ENCODE measurements around the gene ASB3.
"Not testable (repeated sequence)": the region's sequence is repeated elsewhere in the genome, so short reads cannot be mapped to it uniquely, and the experiment has no call there.

The ASB3 gene, protein sequence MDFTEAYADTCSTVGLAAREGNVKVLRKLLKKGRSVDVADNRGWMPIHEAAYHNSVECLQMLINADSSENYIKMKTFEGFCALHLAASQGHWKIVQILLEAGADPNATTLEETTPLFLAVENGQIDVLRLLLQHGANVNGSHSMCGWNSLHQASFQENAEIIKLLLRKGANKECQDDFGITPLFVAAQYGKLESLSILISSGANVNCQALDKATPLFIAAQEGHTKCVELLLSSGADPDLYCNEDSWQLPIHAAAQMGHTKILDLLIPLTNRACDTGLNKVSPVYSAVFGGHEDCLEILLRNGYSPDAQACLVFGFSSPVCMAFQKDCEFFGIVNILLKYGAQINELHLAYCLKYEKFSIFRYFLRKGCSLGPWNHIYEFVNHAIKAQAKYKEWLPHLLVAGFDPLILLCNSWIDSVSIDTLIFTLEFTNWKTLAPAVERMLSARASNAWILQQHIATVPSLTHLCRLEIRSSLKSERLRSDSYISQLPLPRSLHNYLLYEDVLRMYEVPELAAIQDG

DNA sequence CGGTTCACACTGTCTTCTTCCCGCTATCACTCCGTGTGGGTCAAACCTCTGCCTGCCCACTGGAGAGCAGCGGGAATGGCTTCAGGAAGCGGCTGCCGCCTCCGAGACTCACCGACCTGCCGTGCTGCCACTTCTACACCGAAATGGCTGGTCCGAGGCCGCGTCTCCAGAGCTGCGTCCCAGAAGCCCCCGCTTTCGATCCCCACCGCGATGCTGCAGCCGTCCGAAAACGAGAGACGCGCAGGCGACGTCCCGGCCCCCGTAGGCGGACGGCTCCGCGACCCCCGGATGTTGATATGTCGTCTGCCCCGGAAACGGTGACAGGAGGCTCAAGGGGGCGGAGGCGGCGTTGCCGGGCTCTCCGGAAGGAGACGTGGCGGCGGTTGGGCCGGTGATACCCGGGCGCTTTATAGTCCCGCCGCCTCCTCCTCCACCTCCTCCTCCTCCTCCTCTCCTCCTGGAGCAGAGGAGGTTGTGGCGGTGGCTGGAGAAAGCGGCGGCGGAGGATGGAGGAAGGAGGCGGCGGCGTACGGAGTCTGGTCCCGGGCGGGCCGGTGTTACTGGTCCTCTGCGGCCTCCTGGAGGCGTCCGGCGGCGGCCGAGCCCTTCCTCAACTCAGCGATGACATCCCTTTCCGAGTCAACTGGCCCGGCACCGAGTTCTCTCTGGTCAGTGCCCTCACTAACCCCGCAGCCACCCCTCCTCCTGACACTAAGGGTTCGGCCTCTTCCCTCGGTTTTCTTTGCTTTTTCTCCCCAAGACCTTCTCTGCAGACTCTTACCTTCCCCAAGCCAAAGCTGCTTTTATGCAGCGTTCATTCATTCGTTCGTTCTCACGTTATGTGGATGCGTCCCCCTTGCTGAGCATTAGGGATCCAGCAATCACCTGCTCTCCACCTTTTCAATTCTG is at the start of gene ASB3, which contains the start of gene ERLEC1:
TSS of gene ASB3 (minus strand) at position 249 of the 909 bp plus-strand sequence. CDS start 21,381 bp downstream, outside the sequence.
TSS of gene ERLEC1 (plus strand) at position 340 of the 909 bp plus-strand sequence. CDS start at position 507, 167 bp downstream.
- DNase-seq (ENCODE audit: low spot score) = peak; percentile 81

DNA sequence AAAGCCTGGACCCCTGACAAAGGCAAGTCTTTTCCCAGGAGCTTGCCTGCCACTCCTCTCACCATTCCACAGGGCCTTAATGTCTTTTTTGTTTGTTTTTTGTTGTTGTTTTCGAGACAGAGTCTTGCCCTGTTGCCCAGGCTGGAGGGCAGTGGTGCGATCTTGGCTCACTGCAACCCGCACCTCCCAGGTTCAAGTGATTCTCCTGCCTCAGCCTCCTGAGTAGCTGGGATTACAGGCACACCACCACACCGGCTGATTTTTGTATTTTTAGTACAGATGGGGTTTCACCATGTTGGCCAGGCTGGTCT is 43.2 kb upstream of the ASB3 start:
- not testable (repeated sequence) for DNase-seq (ENCODE audit: low spot score)

DNA sequence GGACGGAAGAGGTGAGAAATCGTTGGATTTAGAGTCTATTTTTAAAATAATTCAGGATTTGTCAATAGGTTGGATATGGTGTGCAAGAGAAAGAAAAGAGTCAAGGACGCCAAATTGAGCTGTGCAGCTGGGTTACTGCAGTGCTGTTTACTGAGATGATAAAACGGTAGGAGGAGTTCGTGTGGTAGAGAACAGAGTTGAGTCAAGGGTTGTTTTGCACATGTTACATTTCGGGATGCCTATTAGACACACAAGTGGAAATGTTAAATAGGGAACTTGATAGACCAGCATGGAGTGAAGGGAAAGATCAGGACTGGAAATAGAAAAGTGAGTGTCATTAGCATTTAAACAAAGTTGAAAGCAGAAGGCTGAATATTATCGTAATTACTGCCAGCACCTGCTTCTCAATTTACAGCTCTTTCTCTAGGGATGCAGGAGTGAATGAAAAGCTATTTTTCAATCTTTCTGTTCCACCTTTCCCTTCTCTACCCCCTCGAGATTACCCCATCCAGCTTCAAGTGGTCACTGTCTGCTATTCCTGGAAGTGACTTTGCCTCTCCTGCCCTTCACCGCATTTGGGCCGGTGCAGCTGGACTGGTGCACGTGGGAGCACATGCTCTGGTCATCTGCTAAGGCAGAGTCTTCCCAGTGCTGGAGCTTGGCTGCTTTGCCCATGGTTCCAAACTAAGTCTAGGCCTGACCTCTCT is 42.7 kb upstream of the ASB3 start:
- no peak for DNase-seq (ENCODE audit: low spot score)

DNA sequence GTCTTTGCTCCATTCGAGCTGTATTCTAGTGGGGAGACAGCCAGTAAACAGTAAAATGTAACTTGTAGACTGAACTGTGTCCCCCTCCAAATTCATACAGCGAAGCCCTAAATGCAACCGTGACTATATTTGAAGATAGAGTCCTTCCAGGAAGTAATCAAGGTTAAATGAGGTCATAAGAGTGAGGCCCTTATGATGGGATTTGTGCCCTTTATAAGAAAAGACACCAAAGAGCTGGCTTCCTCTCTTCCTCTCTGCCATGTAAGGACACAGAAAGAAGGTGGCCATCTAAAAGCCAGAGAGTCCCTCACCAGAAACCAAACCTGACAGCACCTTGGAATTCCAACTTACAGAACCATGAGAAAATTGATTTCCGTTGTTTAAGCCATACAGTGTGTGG is 41.6 kb upstream of the ASB3 start:
- DNase-seq (ENCODE audit: low spot score) = no peak

DNA sequence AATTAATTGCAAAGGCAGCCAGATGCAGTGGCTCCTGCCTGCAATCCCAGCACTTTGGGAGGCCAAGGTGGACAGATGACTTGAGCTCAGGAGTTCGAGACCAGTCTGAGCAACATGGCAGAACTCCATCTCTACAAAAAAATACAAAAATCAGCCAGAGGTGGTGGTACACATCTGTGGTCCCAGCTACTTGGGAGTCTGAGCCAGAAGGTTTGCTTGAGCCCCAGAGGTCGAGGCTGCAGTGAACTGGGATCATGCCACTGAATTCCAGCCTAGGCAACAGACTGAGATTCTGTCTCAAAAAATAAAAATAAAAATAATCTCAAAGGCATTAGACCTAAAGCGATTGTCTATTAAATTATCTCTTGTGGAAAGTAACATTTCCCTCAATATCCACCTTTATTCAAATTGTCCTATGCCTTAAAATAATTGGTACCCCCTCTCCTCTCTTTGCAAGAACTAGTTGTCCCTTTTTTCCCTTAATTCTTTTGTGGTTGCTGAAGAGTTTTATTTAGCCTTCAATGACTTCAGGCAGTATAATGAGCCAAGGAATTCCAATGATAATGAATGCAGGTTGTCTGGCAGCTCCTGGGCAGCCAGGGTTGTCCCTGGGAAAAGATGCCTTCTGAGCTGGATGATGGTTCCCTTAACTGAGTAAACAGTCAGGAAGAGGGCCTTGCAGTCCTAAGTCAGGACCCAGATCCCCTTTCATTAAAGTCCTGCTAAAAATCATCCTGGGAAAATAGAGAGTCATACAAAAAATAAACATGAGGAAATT is 40.8 kb upstream of the ASB3 start:
- DNase-seq (ENCODE audit: low spot score) = no peak

DNA sequence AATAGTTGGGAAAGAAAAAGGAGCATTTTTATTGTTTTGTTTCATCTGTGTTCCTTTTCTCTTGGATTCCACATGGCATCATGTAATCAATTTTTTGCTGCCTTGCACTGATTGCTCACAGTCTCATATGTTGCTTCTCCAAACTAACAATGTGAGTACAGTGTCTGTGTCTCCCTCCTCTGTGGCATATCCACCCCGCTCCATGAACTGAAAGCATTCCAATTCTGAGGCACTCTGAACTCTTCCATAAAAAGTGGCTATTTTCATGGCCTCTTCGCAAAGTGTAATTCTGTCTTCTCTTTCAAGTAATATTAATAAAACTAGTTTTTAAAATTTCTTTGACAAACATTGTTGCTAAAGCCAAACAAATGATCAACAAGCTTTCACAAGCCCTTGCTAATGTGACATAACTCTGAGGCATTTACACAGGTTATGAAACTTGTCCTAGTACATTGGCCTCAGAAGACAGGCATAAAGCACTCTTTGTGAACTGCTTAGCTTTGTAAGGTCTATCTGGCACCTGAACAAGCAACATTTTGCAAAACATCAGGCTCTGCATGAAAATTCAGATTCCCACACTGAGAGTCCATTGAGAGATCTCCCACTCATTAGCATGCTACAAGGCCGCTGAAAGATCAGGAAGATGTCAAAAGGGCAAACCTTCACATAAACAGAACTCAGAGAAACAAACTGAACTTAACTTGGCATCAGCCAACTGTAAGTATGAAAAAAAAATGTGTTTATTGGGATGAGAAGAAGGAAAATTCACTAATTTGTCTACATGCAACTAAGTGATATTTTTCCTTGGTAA is 40.0 kb upstream of the ASB3 start:
- DNase-seq (ENCODE audit: low spot score) = no peak

DNA sequence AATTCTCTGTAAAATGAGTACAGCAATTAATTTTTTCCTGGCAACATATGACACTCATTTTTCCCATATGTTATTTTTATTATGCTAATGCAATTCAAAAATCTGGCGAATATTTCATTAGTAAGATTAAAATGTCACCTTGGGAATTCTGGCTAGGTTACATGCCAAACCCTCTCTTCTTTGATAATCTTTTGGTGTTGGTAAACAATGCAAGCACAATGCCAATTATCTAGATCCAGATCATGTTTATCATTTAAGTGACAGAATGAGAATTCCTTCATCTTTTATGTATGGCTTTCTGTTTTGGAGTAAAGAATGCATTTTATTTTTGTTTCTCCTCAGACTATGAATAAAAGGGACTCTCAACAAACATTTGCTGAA is 39.3 kb upstream of the ASB3 start:
- DNase-seq (ENCODE audit: low spot score) = no peak

DNA sequence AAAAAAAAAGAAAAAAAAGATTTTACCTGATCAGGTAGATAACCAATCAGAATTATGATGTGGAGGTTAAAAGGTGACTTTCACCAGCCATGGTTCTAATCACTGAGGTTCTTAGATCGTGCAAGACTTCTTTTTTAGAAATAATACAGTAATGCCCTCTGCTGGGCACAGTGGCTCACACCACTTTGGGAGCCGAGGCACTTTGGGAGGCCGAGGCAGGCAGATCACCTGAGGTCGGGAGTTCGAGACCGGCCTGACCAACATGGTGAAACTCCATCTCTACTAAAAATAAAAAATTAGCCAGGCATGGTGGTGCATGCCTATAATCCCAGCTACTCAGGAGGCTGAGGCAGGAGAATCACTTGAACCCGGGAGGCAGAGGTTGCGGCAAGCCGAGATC is 36.9 kb upstream of the ASB3 start:
- not testable (repeated sequence) for DNase-seq (ENCODE audit: low spot score)

DNA sequence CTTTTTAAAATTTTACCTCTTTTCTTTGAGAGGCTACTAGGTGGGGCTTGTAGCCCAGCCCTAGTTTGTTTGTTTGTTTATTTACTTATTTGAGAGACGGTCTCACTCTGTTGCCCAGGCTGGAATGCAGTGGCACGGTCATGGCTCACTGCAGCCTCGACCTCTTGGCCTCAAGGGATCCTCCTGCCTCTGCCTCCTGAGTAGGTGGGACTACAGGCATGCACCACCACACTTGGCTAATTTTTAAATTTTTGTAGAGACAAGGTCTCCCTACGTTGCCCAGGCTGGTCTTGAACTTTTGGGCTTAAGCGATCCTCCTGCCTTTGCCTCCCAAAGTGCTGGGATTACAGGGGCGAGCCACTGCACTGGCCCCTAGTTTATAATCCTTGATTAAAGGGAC is 35.1 kb upstream of the ASB3 start:
- DNase-seq (ENCODE audit: low spot score) = no peak

DNA sequence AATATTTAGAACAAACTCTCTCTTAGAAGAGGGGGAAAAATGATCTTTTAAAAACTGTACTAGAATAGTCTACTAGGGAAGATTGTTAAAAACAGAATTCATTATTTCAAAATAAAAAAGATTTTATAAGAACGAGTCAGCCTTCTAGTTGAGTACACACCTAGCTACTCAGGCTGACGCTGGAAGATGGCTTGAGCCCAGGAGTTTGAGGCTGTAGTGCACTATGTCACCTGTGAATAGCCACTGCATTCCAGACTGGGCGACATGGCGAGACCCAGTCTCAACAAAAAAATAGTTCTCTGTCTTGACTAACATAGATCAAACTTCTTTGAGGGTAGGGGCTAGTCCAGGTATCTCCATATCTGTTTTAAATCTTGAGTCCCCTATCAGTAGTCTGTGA is 34.0 kb upstream of the ASB3 start:
- no peak for DNase-seq (ENCODE audit: low spot score)

DNA sequence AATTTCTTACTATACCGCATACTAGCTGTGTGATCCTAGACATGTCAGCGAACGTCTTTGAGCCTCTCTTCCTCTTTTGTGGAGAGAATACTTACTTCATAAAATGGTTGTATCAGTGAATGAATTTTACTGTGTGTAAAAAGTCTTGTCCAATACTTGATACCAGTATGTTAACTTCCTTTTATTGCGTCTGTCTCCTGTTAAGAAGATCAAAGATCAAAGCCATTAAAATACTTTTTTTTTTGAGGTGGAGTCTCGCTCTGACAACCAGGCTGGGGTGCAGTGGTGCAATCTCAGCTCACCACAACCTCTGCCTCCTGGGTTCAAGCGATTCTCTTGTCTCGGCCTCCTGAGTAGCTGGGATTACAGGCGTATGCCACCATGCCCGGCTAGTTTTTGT is 33.3 kb upstream of the ASB3 start:
- DNase-seq (ENCODE audit: low spot score) = no peak

DNA sequence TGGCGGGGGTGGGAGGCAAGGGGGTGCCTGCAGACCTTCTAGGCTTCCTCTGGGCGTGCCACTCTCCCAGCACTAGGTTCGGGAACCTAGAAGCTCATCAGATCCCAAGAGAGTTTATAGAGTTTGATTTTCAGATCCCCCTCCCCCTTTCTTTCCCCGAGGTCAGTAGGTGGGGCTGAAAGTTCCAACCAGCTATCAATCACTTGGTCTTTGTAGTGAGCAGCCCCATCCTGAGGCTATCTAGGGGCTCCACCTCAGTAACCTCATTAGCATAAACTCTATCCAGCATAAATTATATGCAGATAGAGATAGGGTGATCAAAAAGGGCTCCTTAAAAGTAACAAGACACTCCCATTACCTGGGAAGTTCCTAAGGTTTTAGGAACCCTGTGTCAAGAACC is 32.9 kb upstream of the ASB3 start:
- DNase-seq (ENCODE audit: low spot score) = no peak

DNA sequence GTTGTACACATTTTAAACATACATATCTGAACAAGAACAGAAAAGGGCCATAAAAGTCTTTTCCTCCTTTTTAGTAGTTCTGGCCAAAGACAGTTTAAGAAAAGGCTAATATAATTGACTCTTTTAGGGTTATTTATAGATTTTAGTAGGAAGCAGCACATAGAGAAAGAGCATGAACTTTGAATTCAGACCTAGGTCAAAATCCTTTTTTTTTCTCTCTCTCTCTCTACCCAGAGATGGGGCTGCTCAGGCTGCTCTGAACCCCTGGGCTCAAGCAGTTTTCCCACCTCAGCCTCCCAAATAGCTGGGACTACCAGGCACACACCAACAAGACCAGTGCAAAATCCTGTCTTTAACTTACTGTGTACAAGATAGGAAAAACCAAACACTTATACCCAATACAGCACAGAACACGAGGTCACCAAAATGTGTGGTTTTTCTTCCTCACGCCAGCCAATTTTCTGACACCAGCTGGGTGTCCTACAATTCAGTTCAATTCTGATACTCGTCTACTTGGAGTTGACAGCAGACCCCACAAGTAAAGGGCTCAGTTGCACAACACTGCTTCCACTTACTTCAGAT is 32.2 kb upstream of the ASB3 start:
- DNase-seq (ENCODE audit: low spot score) = no peak

DNA sequence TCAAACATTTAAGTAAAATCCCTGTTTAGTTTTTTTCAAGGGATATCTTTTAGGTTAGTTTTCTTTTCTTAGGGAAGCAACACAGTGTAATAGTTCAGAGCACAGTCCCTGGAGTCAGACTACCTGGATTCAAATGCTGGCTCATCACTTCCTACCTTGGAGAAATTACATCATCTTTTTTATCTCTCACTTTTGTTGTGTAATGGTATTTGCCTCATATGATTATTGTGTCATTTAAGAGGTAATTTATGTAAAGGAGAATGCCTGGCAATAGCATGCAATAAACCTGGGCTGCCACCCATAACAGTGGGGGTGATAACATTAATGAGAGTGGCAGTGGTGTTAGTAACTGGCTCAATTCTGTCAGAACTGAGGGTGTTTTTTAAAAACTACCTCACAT is 26.4 kb upstream of the ASB3 start:
- DNase-seq (ENCODE audit: low spot score) = no peak

DNA sequence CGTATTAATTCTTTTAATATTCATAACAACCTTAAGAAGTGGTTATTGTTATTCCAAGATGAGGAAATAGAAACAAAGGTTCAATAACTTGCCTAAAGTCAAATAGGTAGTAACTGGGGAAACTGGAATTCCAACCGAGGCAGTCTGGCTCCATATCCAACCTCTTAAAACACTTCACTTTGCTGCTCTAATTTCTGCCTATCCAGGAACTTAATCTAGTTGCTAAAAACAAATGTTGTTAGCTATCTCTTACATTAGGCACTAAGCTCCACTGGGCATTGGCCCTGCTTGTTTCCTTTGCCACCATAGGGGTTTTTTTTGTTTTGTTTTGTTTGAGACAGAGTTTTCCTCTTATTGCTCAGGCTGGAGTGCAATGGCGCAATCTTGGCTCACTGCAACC is 24.8 kb upstream of the ASB3 start:
- no peak for DNase-seq (ENCODE audit: low spot score)

DNA sequence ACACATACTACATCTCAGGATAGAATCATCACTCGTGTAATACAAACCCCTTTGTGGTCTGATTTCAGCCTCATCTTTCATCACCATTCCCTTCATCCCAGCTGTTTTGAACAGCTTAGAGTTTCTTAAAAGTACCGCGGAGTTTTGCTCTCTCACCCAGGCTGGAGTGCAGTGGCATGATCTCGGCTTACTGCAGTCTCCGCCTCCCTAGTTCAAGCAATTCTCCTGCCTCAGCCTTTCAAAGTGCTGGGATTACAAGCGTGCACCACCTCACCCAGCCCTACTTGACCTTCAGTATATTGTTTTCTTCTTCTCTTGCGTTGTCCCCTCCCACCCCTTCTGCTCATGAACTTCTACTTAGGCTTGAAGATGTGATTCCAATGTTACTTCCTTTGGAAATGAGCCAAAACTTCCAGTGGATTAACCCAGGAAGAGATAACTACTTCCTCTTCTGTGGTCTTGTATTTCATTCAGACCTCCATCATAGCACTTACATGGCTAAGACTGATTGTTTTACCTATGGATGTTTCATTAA is 15.9 kb upstream of the ASB3 start:
- DNase-seq (ENCODE audit: low spot score) = no peak

DNA sequence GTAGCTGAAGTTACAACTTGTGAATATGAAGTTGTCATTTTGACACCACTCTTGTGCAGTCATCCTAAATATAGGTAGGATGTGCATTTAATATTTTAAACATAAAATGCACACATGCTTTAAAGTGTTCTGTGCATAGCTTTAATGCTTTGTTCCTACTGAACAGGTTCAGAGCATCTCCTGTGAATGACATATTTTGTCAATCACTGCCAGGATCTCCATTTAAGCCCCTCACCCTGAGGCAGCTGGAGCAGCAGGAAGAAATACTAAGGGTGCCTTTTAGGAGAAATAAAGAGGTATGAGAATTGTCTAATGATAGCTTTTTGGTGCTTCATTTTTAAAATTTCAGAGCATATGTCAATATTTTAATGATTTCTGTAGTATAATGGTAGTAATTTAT is 14.8 kb upstream of the ASB3 start:
- DNase-seq (ENCODE audit: low spot score) = no peak

DNA sequence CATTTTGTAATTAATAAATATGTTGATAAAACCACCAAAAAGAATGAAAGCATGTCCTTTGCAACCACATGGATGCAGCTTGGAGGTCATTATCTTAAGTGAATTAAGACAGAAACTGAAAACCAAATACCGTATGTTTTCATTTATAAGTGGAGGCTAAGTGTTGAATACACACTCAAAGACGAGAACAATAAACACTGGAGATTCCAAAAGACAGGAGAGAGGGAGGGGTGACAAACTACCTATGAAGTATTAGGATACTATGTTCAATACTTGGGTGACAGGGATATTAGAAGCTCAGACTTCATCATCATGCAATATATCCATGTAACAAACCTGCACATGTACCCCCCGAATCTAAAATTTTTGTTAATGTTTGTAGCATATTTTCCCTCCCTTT is 7.1 kb upstream of the ASB3 start:
- no peak for DNase-seq (ENCODE audit: low spot score)

DNA sequence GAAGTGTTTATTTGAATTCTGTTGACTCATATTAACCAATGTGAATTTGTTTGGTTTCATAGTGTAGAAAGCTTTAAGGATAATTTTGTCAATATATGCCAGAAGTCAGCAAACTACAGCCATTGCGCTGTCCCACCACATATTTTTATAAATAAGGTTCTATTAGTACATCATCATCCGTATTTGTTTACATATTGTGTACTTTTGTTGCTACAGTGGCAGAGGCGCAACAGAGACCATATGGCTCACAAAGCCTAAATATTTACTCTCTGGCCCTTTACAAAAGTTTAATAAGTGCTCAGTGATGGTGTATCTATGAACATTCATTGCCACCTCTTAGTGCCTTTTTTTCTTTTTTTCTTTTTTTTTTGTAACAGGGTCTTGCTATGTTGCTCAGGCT is 6.5 kb upstream of the ASB3 start:
- DNase-seq (ENCODE audit: low spot score) = no peak

DNA sequence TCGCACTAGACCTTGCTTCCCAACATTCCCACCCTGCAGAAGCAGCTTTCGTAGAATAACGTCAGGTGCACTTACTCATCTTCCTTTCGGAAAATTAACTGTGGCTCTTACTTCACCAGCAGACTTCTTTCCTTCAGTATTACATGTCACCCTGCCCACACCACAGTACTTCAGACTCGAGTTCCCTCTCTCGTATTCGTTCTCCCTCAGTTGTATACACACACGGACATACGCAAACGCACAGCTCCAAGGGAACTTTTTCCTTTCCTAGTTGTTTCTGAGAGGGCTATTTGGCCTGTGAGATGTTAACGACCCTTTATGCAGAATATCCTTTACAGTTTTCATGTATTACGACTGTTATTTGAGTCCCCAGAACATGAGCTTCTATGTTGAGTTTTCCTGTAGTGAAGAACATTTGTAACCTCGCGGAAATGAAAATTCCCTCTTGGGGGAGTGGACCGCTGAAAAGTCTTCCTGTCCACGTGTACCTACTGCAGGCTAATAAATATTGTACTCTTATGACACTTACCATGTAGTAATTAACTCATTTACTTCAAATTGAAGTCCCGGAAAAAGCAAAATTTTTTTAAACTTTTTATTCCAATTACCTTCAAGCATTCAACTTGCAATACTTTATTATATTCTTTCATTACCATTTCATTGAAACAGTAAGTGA is 999 bp upstream of the ASB3 start:
- no peak for DNase-seq (ENCODE audit: low spot score)

All from hepatic stellate cell (primary cell).